A549 (cell line): ENCODE results near the gene DCAF10. TPM values are rescaled to one million over a fixed set of nuclear protein-coding genes. Genes with fewer than 3 reads are reported as not detected.

Source experiments
- ATAC-seq, 2 experiments: fragments of 200-7000 bp in 1 of 2; fragments of >200 bp in 1 of 2; cut with Nextera tagmentation in 1 of 2; cut with Tn5 transposase in 1 of 2; 3 replicates each; pipeline versions ENCODE4 v1.8.0 to v1.9.1; 2018 to 2020; ENCODE audit warnings: mild to moderate bottlenecking in 1 of 2, moderate library complexity in 1 of 2
- CTCF ChIA-PET: fragments of 300-600 bp; sonication (Branson Sonifier 250); formaldehyde crosslinking; extraction: SDS; loops from one replicate; lab custom pipeline; 2021; ENCODE audit warnings: antibody characterized with exemption, inconsistent platforms; lab: Yijun Ruan, JAX
- POLR2A ChIA-PET: fragments of 350-600 bp; formaldehyde crosslinking; extraction: SDS; loops from one replicate; lab custom pipeline; 2021; ENCODE audit warnings: antibody characterized with exemption, inconsistent platforms; lab: Yijun Ruan, JAX
- DNase-seq, 2 experiments: peaks; one replicate each; pipeline versions ENCODE4 v3.0.0 to v3.0.0-alpha.2; 2011 to 2016; ENCODE audit warnings: low read depth in 1 of 2, low spot score in 1 of 2
- FAIRE-seq: peaks from 2 replicates; lab custom pipeline; 2011; peaks lifted over from hg19 to GRCh38; lab: Jason Lieb, UNC
- H3K27ac ChIP-seq, 2 experiments: fragments of >200 bp; sonication (Bioruptor Twin); formaldehyde crosslinking; 3 replicates each; pipeline ENCODE4 v1.5.1; 2016 to 2017
- H3K4me1 ChIP-seq: fragments of >200 bp; sonication (Bioruptor Twin); formaldehyde crosslinking; 3 replicates; pipeline ENCODE4 v1.6.1; 2016
- H3K4me2 ChIP-seq: fragments of >200 bp; sonication (Bioruptor Twin); formaldehyde crosslinking; 3 replicates; pipeline ENCODE4 v1.6.1; 2016
- H3K4me3 ChIP-seq: fragments of >200 bp; sonication (Bioruptor Twin); formaldehyde crosslinking; 3 replicates; pipeline ENCODE4 v1.5.1; 2016
- H3K9me3 ChIP-seq: fragments of >200 bp; sonication (Bioruptor Twin); formaldehyde crosslinking; 3 replicates; pipeline ENCODE4 v1.6.1; 2016
- ATOH8 ChIP-seq: fragments of 250-450 bp; sonication (Bioruptor Pico); IDR thresholded peaks from 2 replicates; pipeline ENCODE4 v1.5.0; 2020; ENCODE audit warnings: low read depth, mild to moderate bottlenecking, moderate library complexity
- CBX8 ChIP-seq: fragments of 200-600 bp; sonication (generic); IDR thresholded peaks from 2 replicates; pipeline ENCODE4 v1.6.1; 2016
- CEBPB ChIP-seq, 2 experiments: fragments of >200 bp in 1 of 2; sonication (Bioruptor Twin) in 1 of 2; formaldehyde crosslinking in 1 of 2; IDR thresholded peaks; 2 replicates each; pipeline ENCODE4 v1.6.1; 2012 to 2016
- CHD2 ChIP-seq: fragments of 150-350 bp; IDR thresholded peaks from 2 replicates; pipeline ENCODE4 v1.6.1; 2014; ENCODE audit warnings: low read length; ENCODE audit not compliant: partially characterized antibody
- CHD4 ChIP-seq: fragments of 200-600 bp; sonication (generic); IDR thresholded peaks from 2 replicates; pipeline ENCODE4 v1.6.1; 2016; ENCODE audit warnings: antibody characterized with exemption, mild to moderate bottlenecking, borderline replicate concordance
- EHF ChIP-seq: fragments of 250-450 bp; sonication (Bioruptor Pico); IDR thresholded peaks from 2 replicates; pipeline ENCODE4 v1.5.0; 2020; ENCODE audit warnings: mild to moderate bottlenecking
- ELK1 ChIP-seq: fragments of 150-350 bp; IDR thresholded peaks from 2 replicates; pipeline ENCODE4 v1.6.1; 2014; ENCODE audit warnings: low read depth, mild to moderate bottlenecking, low read length
- FOSL2 ChIP-seq, 2 experiments: fragments of 450-650 bp in 1 of 2; fragments of >200 bp in 1 of 2; sonication (Bioruptor Twin) in 1 of 2; formaldehyde crosslinking; IDR thresholded peaks; 2 replicates each; pipeline versions ENCODE4 v1.5.0 to v1.6.1; 2016 to 2020; ENCODE audit warnings: mild to moderate bottlenecking in 1 of 2, moderate library complexity in 1 of 2
- FOXS1 ChIP-seq: fragments of 250-450 bp; sonication (Bioruptor Pico); IDR thresholded peaks from 2 replicates; pipeline ENCODE4 v1.5.0; 2020; ENCODE audit warnings: mild to moderate bottlenecking, moderate library complexity
- JUN ChIP-seq, 2 experiments: fragments of >200 bp; sonication (Bioruptor Twin); formaldehyde crosslinking; IDR thresholded peaks; 2 replicates in 1 of 2; 3 replicates in 1 of 2; pipeline ENCODE4 v1.6.1; 2016 to 2017
- KDM1A ChIP-seq: fragments of 200-600 bp; sonication (generic); IDR thresholded peaks from 2 replicates; pipeline ENCODE4 v1.6.1; 2016; ENCODE audit warnings: low read depth, mild to moderate bottlenecking
- MAX ChIP-seq: IDR thresholded peaks from 2 replicates; pipeline ENCODE4 v1.6.1; 2012
- MAZ ChIP-seq: fragments of 150-350 bp; IDR thresholded peaks from 2 replicates; pipeline ENCODE4 v1.6.1; 2014; ENCODE audit warnings: antibody characterized with exemption, low read depth, low read length, borderline replicate concordance
- RAD21 ChIP-seq, 2 experiments: fragments of >200 bp in 1 of 2; sonication (Bioruptor Twin) in 1 of 2; formaldehyde crosslinking in 1 of 2; IDR thresholded peaks in 1 of 2; conservative IDR thresholded peaks in 1 of 2; 2 replicates in 1 of 2; 3 replicates in 1 of 2; pipeline ENCODE4 v1.6.1; 2012 to 2018; ENCODE audit warnings: inconsistent platforms in 1 of 2
- RARB ChIP-seq: fragments of 250-450 bp; sonication (Bioruptor Pico); IDR thresholded peaks from 2 replicates; pipeline ENCODE4 v1.8.0; 2021; ENCODE audit warnings: mild to moderate bottlenecking, moderate library complexity
- REST ChIP-seq: fragments of 200-600 bp; sonication (generic); IDR thresholded peaks from 2 replicates; pipeline ENCODE4 v1.6.1; 2016; ENCODE audit warnings: antibody characterized with exemption, mild to moderate bottlenecking, moderate library complexity
- RFX5 ChIP-seq: fragments of 450-650 bp; IDR thresholded peaks from 2 replicates; pipeline ENCODE4 v1.7.1; 2014; ENCODE audit warnings: antibody characterized with exemption, mild to moderate bottlenecking, moderate library complexity
- RNF2 ChIP-seq: fragments of 200-600 bp; sonication (generic); IDR thresholded peaks from 2 replicates; pipeline ENCODE4 v1.6.1; 2016; ENCODE audit warnings: low read depth, mild to moderate bottlenecking, antibody characterized with exemption, moderate library complexity, borderline replicate concordance
- TFCP2L1 ChIP-seq: fragments of 250-450 bp; sonication (Bioruptor Pico); IDR thresholded peaks from 2 replicates; pipeline ENCODE4 v1.5.0; 2021; ENCODE audit warnings: mild to moderate bottlenecking
- USF2 ChIP-seq: fragments of 450-650 bp; IDR thresholded peaks from 2 replicates; pipeline ENCODE4 v1.6.1; 2014; ENCODE audit warnings: antibody characterized with exemption
- ZNF302 ChIP-seq: fragments of 250-450 bp; sonication (Bioruptor Pico); IDR thresholded peaks from 2 replicates; pipeline ENCODE4 v1.9.0; 2021; ENCODE audit warnings: inconsistent platforms, mild to moderate bottlenecking, moderate library complexity
- ZSCAN20 ChIP-seq: fragments of 250-450 bp; sonication (Bioruptor Pico); IDR thresholded peaks from 2 replicates; pipeline ENCODE4 v1.8.0; 2022; ENCODE audit warnings: mild to moderate bottlenecking, moderate library complexity
- WGBS: methylation state at CpG from one replicate; pipeline ENCODE4 v1.1.6; 2017; ENCODE audit errors: missing lambda C conversion rate; 5-methylcytosine and 5-hydroxymethylcytosine counted together
- polyA plus RNA-seq, 4 experiments: library from polyadenylated mRNA; depleted of rRNA in 3 of 4; stranded (reverse); fragments of >200 nt; fragmentation: RNase III in 1 of 4; extraction: RNeasy Plus Mini Kit Qiagen cat#74134 plus additional on column Dnase treatment in 1 of 4; gene quantifications; 2 replicates in 3 of 4; 3 replicates in 1 of 4; pipeline ENCODE4 v1.2.3, GENCODE V29; 2011 to 2017

Gene DCAF10
- polyA plus RNA-seq, 2 of the 4 experiments (the other 2 are of a cell fraction) = 11.5 to 25.8 TPM

- TF ChIP-seq FOXS1 (CRISPR knock-in tag) (no peak), ZSCAN20 (CRISPR knock-in tag) (no peak)
Measured at GRCh38 chr9:37870081-37870798, 69.6 kb downstream of the DCAF10 start (continued).

- 74% methylated on average over 4 of the region's 5 CpGs for WGBS
- ATAC-seq (no peak), FAIRE-seq (no peak), DNase-seq (no peak)
- H3K4me1 ChIP-seq = no peaks in the 10 kb centered on the region
- H3K27ac ChIP-seq = no peak overlapping the region
- H3K4me3 ChIP-seq = no peak overlapping the region
- no peak overlapping the region for H3K4me2 ChIP-seq
- H3K9me3 ChIP-seq = no peaks in the 10 kb centered on the region
- POLR2A ChIA-PET = no interaction called here
- CTCF ChIA-PET = interaction anchor here (0.7 to 1.3 kb wide), 2 partner anchors 11 kb away, joined by 3 read pairs; no protein-coding TSS in a partner anchor
- TF ChIP-seq MAX = no peak
- no peak for TF ChIP-seq CHD4
- TF ChIP-seq MAZ = no peak
- TF ChIP-seq CBX8 = no peak
- TF ChIP-seq USF2 = no peak
- TF ChIP-seq RNF2 = no peak
- no peak for TF ChIP-seq ATOH8 (CRISPR knock-in tag)
- TF ChIP-seq CHD2 = no peak
- no peak for TF ChIP-seq RAD21 (conservative IDR thresholded peaks at IDR 0.05 in 1 of 2, IDR thresholded peaks at IDR 0.05 in 1 of 2)
- no peak for TF ChIP-seq ELK1
- TF ChIP-seq TFCP2L1 (CRISPR knock-in tag) = no peak
- no peak for TF ChIP-seq REST
- no peak for TF ChIP-seq CEBPB (IDR thresholded peaks at IDR 0.05)
- TF ChIP-seq RARB (CRISPR knock-in tag) = no peak
- TF ChIP-seq, all 56 proteins: peak for 0
Measured at GRCh38 chr9:37870799-37871176, 70.2 kb downstream of the DCAF10 start.

- Histone ChIP-seq H3K4me1 (no peaks in the 10 kb centered on the region), H3K9me3 (peaks cover 12% of the 10 kb centered on the region; the same call in 2 of the 3 replicates), H3K4me3 (no peak overlapping the region), H3K27ac (no peak overlapping the region), H3K4me2 (no peak overlapping the region)
- POLR2A ChIA-PET = no interaction called here
- CTCF ChIA-PET = no interaction called here
- 100% methylated on average over 2 of the region's 2 CpGs for WGBS
- ATAC-seq (no peak), FAIRE-seq (no peak), DNase-seq (no peak)
- no peak for TF ChIP-seq ATOH8 (CRISPR knock-in tag)
- TF ChIP-seq EHF (CRISPR knock-in tag) = no peak
- TF ChIP-seq RFX5 = no peak
- TF ChIP-seq FOSL2 (IDR thresholded peaks at IDR 0.05) = no peak
- no peak for TF ChIP-seq FOSL2 (CRISPR knock-in tag; IDR thresholded peaks at IDR 0.05)
- TF ChIP-seq FOXS1 (CRISPR knock-in tag) = no peak
- no peak for TF ChIP-seq ZNF302 (CRISPR knock-in tag)
- TF ChIP-seq JUN (IDR thresholded peaks at IDR 0.05) = no peak
- TF ChIP-seq KDM1A = no peak
- no peak for TF ChIP-seq REST
- TF ChIP-seq ZSCAN20 (CRISPR knock-in tag) = no peak
Measured at GRCh38 chr9:37873955-37874354, 73.4 kb downstream of the DCAF10 start.
